Medulla oblongata (tissue), 1 donor: Measurements from ENCODE around the gene FOXP2.
A peak's percentile ranks its signal among the peaks of the same experiment; 100 is the strongest.
"Not testable (repeated sequence)": the region's sequence is repeated elsewhere in the genome, so short reads cannot be mapped to it uniquely, and the experiment has no call there.

Source experiments
- DNase-seq: peaks from one replicate; pipeline ENCODE4 v3.0.0-alpha.2; 2015; ENCODE audit errors: extremely low spot score

Gene FOXP2

GRCh38 chr7:114502454-114503254 is 88.0 kb downstream of the FOXP2 start:
- no peak for DNase-seq

GRCh38 chr7:114504586-114504985 is 90.0 kb downstream of the FOXP2 start:
- no peak for DNase-seq

- no peak for DNase-seq
These were observed 92.8 kb downstream of the FOXP2 start for GRCh38 chr7:114507381-114507780.

GRCh38 chr7:114508086-114508485 is 93.5 kb downstream of the FOXP2 start:
- DNase-seq: no peak

GRCh38 chr7:114510824-114511223 is 96.2 kb downstream of the FOXP2 start:
- not testable (repeated sequence) for DNase-seq

GRCh38 chr7:114519240-114519639 is 104.6 kb downstream of the FOXP2 start:
- peak; percentile 20 for DNase-seq

- DNase-seq: no peak
These were observed 107.5 kb downstream of the FOXP2 start for GRCh38 chr7:114522081-114522480.

- no peak for DNase-seq
These were observed 113.0 kb downstream of the FOXP2 start for GRCh38 chr7:114527589-114527988.

GRCh38 chr7:114530057-114530611 is 115.5 kb downstream of the FOXP2 start:
- no peak for DNase-seq

GRCh38 chr7:114531326-114531725 is 116.7 kb downstream of the FOXP2 start:
- DNase-seq: no peak

GRCh38 chr7:114533131-114533530 is 118.5 kb downstream of the FOXP2 start:
- DNase-seq: no peak

- no peak for DNase-seq
These were observed 120.3 kb downstream of the FOXP2 start for GRCh38 chr7:114534953-114535352.

GRCh38 chr7:114539575-114539974 is 125.0 kb downstream of the FOXP2 start:
- DNase-seq: peak; percentile 39

GRCh38 chr7:114540291-114540690 is 125.7 kb downstream of the FOXP2 start:
- no peak for DNase-seq

GRCh38 chr7:114547346-114547745 is 132.7 kb downstream of the FOXP2 start:
- not testable (repeated sequence) for DNase-seq

GRCh38 chr7:114548081-114548980 is 133.7 kb downstream of the FOXP2 start:
- DNase-seq: no peak

GRCh38 chr7:114554781-114555537 is 140.3 kb downstream of the FOXP2 start:
- no peak for DNase-seq

GRCh38 chr7:114567416-114567815 is 152.8 kb downstream of the FOXP2 start:
- DNase-seq: no peak

GRCh38 chr7:114569220-114569619 is 154.6 kb downstream of the FOXP2 start:
- no peak for DNase-seq

- DNase-seq: no peak
These were observed 159.8 kb downstream of the FOXP2 start for GRCh38 chr7:114574384-114574783.

GRCh38 chr7:114575098-114575497 is 160.5 kb downstream of the FOXP2 start:
- DNase-seq: no peak

GRCh38 chr7:114580963-114581362 is 166.3 kb downstream of the FOXP2 start:
- not testable (repeated sequence) for DNase-seq
